Stimulated activated CD4-positive, alpha-beta T cell treated with anti-CD3 and anti-CD28 coated beads, Interleukin-15, amount 100 ng/mL, for 24 hours (primary cell): Measurements from ENCODE around the gene MSI1.

Experiments
- DNase-seq: peaks from one replicate; pipeline ENCODE4 v3.0.0-alpha.2; 2020

The MSI1 gene

DNA sequence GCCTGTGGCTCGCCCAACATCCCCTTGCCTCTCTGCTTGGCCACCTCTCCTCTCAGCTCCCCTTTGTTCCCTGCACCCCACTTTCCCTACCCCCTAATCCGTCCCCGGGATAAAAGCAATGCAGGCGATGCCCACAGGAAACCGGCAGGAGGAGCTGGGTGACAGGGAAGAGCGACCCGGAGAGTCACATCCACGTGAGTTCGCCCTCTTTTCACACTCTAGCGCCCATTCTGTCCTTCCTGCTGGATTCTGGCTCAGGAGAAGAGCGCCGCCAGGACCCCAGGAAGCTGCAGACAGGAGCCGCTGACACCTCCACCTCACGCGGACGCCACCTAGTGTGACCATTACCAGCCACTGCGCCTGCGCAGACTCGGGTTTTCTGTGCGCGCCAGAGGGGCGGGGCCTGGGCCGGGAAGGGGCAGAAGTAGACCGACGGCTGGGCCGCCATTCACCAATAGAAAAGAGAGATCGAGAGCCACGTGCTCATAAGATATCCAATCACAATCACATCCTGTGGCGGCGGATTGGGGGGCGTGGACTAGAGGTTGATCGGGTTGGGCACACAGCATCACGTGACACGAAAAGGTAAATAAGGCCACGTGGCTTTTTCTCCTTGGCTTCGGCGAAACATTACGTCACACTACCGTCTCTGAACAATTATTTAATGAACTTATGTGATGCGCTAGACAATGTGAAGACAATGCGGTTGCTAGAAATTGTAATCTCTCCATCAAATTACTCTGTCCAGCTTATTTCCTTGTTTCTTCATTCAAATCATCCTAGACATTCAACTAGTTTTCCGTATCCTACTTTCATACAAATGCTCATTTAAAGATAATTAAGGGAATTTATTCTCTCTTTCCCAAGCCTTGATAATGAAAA lies 51.5 kb downstream of the MSI1 start:
- DNase-seq = peak; percentile 100

DNA sequence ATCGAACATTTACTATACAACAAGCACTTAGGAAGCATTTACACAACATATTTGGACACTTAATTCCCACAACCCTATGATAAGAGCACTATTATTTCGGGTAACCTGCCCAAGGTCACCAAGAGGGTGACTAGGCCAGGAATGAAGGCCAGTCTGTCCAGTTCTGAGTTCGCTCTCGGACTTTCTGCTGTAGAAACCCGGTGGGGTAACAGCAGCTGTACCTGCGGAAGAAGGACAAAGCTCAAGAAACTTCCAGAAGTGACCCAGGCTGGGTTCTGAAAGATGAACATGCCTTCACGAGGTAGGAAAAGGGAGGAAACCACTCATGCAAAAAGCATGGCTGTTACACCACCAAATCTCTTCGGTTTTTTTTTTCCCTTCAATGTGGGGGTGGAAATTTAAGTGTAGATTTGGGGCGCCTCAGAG lies 52.2 kb downstream of the MSI1 start:
- no peak for DNase-seq

DNA sequence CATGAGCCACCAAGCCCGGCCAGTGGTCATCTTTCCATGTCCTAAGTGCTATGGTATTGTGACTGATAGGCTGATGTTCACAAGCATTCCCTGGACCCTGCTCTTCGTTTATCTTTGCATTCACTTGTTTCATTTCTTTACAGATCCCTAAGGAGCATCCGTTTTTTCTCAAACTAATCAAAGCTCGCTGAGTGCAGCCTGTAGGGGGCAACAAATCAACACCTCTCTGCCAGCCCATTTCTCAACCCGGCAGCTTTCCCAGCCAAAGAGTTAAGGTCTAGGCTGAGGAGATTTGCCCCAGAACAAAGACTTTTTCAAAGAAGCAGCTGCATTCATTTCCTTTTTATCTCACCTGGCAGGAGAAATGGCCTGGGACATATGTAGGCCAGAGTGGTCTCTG lies 54.7 kb downstream of the MSI1 start:
- DNase-seq = no peak

DNA sequence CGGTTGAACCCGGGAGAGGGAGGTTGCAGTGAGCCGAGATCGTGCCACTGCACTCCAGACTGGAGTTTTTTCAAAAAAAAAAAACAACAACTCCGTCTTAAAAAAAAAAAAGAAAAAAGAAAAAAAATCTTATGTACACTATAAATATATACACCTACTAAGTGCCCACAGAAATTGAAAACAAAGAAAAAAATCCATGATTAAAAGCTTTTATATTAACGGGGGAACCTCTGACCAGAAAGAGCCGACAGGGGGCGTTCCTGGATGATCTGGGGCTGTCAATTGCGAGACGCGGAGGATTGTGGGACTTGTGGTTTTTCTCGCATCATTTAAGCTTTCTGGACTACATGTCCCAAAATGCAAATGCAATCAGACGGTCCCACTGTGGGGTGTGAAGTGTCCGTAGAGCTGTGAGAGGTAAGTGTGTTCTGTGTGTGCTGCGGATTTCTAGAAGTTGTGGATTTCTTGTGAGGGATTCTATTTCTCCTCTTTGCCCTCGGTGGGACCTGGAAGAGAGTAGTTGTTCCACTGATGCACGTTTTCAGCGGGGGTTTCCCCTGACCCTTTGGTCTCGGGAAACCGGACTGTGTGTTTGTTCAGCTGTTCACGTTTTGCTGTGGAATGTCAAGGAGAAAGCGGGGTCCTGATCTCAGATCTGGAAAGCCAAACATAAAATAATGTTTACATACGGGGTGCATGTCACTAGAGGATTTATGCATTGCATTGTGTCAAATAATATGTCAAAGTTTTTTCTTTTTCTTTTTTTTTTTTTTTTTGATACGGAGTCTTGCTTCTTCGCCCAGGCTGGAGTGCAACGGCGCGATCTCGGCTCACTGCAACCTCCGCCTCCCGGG lies 66.8 kb downstream of the MSI1 start, which contains the start of gene SIRT4:
SIRT4 (plus strand) TSS at position 360 of the 854 bp plus-strand sequence. CDS start 1,241 bp downstream, outside the sequence.
- peak; percentile 93 for DNase-seq

DNA sequence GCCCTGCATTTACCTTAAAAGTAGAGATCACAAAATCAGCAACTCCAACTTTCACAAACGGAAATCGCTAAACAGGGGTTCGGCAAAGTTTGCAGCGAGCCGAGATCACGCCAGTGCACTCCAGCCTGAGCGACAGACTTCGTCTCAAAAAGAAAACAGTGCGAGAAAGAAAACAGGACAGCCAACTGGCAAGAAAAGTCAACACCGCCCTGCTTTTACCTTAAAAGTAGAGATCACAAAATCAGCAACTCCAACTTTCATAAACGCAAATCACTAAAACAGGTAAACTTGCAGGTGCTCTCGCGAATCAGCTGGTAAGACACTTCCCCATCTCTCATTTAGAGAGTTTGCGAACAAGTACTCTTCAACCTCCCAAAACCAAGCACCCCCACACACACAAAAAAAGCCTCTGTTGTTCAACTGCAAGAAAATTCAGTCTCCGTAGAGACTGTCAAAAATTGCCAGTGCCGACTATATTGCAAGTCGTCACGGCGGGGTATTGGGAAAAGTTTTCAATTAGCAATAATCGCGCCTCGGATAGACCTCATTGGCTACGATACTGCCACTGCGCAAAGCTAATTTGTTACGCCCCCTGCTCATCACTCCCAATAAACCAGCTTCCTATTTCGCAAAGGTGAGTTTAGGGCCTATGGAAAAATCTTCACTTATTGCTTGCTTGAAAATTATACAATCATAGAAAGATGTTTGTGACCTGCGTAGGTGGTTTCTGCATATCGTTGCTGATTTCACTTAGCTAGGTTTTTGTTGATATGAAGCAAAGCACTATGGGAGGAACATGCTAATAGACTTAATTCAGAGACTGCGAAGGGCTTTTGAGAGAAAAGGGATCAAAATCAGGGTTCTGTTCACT lies 76.1 kb downstream of the MSI1 start, which contains the start of gene RNU4-1:
RNU4-1 (minus strand) TSS at position 577 of the 871 bp plus-strand sequence.
- DNase-seq = peak; percentile 85

DNA sequence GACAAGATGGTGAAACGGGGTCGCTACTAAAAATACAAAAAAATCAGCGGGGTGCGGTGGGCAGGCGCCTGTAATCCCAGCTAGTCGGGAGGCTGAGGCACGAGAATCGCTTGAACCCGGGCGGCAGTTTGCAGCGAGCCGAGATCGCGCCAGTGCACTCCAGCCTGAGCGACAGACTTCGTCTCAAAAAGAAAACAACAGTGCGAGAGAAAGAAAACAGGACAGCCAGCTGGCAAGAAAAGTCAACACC lies 76.6 kb downstream of the MSI1 start:
- no peak for DNase-seq
